ENCODE data around the gene SERPINA10. TPM values are rescaled to one million over a fixed set of nuclear protein-coding genes. Genes with fewer than 3 reads are reported as not detected.

Gene SERPINA10
- total RNA-seq, 2 donors from 2014 or later: not detected

Other genes with a start within 250 kb of the SERPINA10 start
- 100 to 1,000 TPM; 166 to 175 TPM for gene DDX24, start 212.1 kb downstream of the SERPINA10 start, total RNA-seq
- 10 to 100 TPM; 11.2 to 21.7 TPM for gene IFI27L1, start 212.0 kb downstream of the SERPINA10 start, total RNA-seq
- gene IFI27, start 182.5 kb downstream of the SERPINA10 start, total RNA-seq: 100 to 1,000 TPM; 122 to 282 TPM
- 10 to 100 TPM; 39.7 to 43.1 TPM for gene IFI27L2, start 163.7 kb downstream of the SERPINA10 start, total RNA-seq
- gene PPP4R4, start 118.9 kb downstream of the SERPINA10 start, total RNA-seq: under 1 TPM; 0.32 to 0.38 TPM
- gene SERPINA6, start 30.1 kb upstream of the SERPINA10 start, total RNA-seq: not detected
- not detected for gene SERPINA2, start 73.4 kb upstream of the SERPINA10 start, total RNA-seq
- 10 to 100 TPM; 10.3 to 34.5 TPM for gene SERPINA1, start 95.3 kb upstream of the SERPINA10 start, total RNA-seq
- not detected for gene SERPINA11, start 159.5 kb upstream of the SERPINA10 start, total RNA-seq
- not detected for gene SERPINA9, start 182.9 kb upstream of the SERPINA10 start, total RNA-seq
- not detected for gene SERPINA12, start 216.2 kb upstream of the SERPINA10 start, total RNA-seq